Measurements from ENCODE around the gene ARMC10.
"Not testable (repeated sequence)": the region's sequence is repeated elsewhere in the genome, so short reads cannot be mapped to it uniquely, and the experiment has no call there.

ARMC10 gene

GRCh38 chr7:103077318-103077717, 2.4 kb downstream of the ARMC10 start:
- in situ Hi-C loops (cut with MboI; ENCODE audit: low sequenced_read_pairs), result no loop called here

- in situ Hi-C loops (cut with MboI; ENCODE audit: low sequenced_read_pairs), result not testable (repeated sequence)
Measured at GRCh38 chr7:103078226-103078625, 3.3 kb downstream of the ARMC10 start.

GRCh38 chr7:103079836-103080235, 4.9 kb downstream of the ARMC10 start:
- in situ Hi-C loops (cut with MboI; ENCODE audit: low sequenced_read_pairs), result no loop called here

GRCh38 chr7:103080923-103081322, 6.0 kb downstream of the ARMC10 start:
- in situ Hi-C loops (cut with MboI; ENCODE audit: low sequenced_read_pairs), result no loop called here

GRCh38 chr7:103082497-103082896, 7.6 kb downstream of the ARMC10 start:
- in situ Hi-C loops (cut with MboI; ENCODE audit: low sequenced_read_pairs), result no loop called here

- in situ Hi-C loops (cut with MboI; ENCODE audit: low sequenced_read_pairs), result no loop called here
Measured at GRCh38 chr7:103083210-103083609, 8.3 kb downstream of the ARMC10 start.

GRCh38 chr7:103092321-103092720, 17.4 kb downstream of the ARMC10 start:
- in situ Hi-C loops (cut with MboI; ENCODE audit: low sequenced_read_pairs), result not testable (repeated sequence)

GRCh38 chr7:103093429-103093828, 18.5 kb downstream of the ARMC10 start:
- in situ Hi-C loops (cut with MboI; ENCODE audit: low sequenced_read_pairs), result no loop called here

GRCh38 chr7:103094102-103094501, 19.2 kb downstream of the ARMC10 start:
- in situ Hi-C loops (cut with MboI; ENCODE audit: low sequenced_read_pairs), result no loop called here

GRCh38 chr7:103095558-103095957, 20.6 kb downstream of the ARMC10 start:
- in situ Hi-C loops (cut with MboI; ENCODE audit: low sequenced_read_pairs), result not testable (repeated sequence)

GRCh38 chr7:103097041-103097440, 22.1 kb downstream of the ARMC10 start:
- in situ Hi-C loops (cut with MboI; ENCODE audit: low sequenced_read_pairs), result no loop called here

- in situ Hi-C loops (cut with MboI; ENCODE audit: low sequenced_read_pairs), result no loop called here
Measured at GRCh38 chr7:103100348-103100747, 25.4 kb downstream of the ARMC10 start.

- in situ Hi-C loops (cut with MboI; ENCODE audit: low sequenced_read_pairs), result no loop called here
Measured at GRCh38 chr7:103101543-103101942, 26.6 kb downstream of the ARMC10 start.

GRCh38 chr7:103106005-103106702, 31.2 kb downstream of the ARMC10 start:
- in situ Hi-C loops (cut with MboI; ENCODE audit: low sequenced_read_pairs), result no loop called here

- in situ Hi-C loops (cut with MboI; ENCODE audit: low sequenced_read_pairs), result not testable (repeated sequence)
Measured at GRCh38 chr7:103106703-103107070, 31.7 kb downstream of the ARMC10 start.

- in situ Hi-C loops (cut with MboI; ENCODE audit: low sequenced_read_pairs), result no loop called here
Measured at GRCh38 chr7:103113164-103113563, 38.2 kb downstream of the ARMC10 start.

GRCh38 chr7:103114576-103115008, 39.7 kb downstream of the ARMC10 start:
- in situ Hi-C loops (cut with MboI; ENCODE audit: low sequenced_read_pairs), result no loop called here

- in situ Hi-C loops (cut with MboI; ENCODE audit: low sequenced_read_pairs), result no loop called here
Measured at GRCh38 chr7:103115771-103116170, 40.8 kb downstream of the ARMC10 start.

GRCh38 chr7:103116511-103116910, 41.6 kb downstream of the ARMC10 start:
- in situ Hi-C loops (cut with MboI; ENCODE audit: low sequenced_read_pairs), result no loop called here

- in situ Hi-C loops (cut with MboI; ENCODE audit: low sequenced_read_pairs), result no loop called here
Measured at GRCh38 chr7:103116991-103117390, 42.1 kb downstream of the ARMC10 start.

GRCh38 chr7:103117465-103117864, 42.5 kb downstream of the ARMC10 start:
- in situ Hi-C loops (cut with MboI; ENCODE audit: low sequenced_read_pairs), result no loop called here

- in situ Hi-C loops (cut with MboI; ENCODE audit: low sequenced_read_pairs), result no loop called here
Measured at GRCh38 chr7:103119791-103120291, 44.9 kb downstream of the ARMC10 start.

GRCh38 chr7:103120362-103120761, 45.4 kb downstream of the ARMC10 start:
- in situ Hi-C loops (cut with MboI; ENCODE audit: low sequenced_read_pairs), result no loop called here
